Breast epithelium (tissue), 3 donors: ENCODE results near the gene GAPDHS.

Experiments used
- POLR2A ChIP-seq: fragments of 450-650 bp; IDR thresholded peaks from one replicate; pipeline ENCODE4 v1.6.1; 2016; ENCODE audit warnings: antibody characterized with exemption, mild to moderate bottlenecking, moderate library complexity
- TF ChIP-seq, protein P1 (sequence below), 3 donors: fragments of 450-650 bp; IDR thresholded peaks; one replicate each; pipeline ENCODE4 v1.5.1; 2016 to 2017; ENCODE audit warnings: antibody characterized with exemption in 3 of 3, mild to moderate bottlenecking in 3 of 3, moderate library complexity in 3 of 3

DNA sequence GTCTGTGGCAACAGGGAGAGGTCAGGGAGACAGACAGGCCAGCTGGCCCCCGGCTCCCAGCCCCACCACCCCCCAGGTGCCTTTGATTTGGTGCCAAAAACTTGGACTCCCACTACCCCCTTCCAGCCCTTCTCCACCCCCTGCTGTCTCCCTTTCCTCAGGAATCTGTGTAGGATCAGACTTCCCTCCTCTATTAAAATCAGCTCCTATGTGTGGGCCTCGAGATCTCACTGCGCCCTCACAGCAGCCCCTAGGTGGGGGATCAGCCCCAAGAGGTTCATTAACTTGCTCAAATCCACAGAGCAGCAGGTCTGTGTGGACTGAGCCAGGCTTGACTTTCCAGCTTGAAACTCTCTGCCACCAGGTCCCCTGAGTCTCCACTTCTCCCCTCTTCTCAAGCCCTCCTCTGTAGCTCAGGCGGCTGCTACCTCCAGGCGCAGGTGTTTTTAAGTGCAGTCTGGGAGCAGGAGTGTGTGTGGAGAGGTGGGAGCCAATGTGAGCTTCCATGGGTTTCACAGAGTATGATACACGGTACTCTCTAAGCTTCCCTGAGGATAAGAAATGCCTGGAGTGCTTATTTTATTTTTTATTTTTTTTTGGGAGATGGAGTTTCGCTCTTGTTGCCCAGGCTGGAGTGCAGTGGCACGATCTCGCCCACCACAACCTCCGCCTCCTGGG, 1.7 kb downstream of the GAPDHS start:
- TF ChIP-seq, protein P1, sequence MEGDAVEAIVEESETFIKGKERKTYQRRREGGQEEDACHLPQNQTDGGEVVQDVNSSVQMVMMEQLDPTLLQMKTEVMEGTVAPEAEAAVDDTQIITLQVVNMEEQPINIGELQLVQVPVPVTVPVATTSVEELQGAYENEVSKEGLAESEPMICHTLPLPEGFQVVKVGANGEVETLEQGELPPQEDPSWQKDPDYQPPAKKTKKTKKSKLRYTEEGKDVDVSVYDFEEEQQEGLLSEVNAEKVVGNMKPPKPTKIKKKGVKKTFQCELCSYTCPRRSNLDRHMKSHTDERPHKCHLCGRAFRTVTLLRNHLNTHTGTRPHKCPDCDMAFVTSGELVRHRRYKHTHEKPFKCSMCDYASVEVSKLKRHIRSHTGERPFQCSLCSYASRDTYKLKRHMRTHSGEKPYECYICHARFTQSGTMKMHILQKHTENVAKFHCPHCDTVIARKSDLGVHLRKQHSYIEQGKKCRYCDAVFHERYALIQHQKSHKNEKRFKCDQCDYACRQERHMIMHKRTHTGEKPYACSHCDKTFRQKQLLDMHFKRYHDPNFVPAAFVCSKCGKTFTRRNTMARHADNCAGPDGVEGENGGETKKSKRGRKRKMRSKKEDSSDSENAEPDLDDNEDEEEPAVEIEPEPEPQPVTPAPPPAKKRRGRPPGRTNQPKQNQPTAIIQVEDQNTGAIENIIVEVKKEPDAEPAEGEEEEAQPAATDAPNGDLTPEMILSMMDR (IDR thresholded peaks at IDR 0.05): no peak
- no peak for TF ChIP-seq POLR2A
